Breast epithelium (tissue), 4 donors: ENCODE measurements around the gene DIP2A. TPM values are rescaled to one million over a fixed set of nuclear protein-coding genes. Genes with fewer than 3 reads are reported as not detected.

ENCODE experiments used
- DNase-seq, 2 donors: peaks; one replicate each; pipeline ENCODE4 v3.0.0-alpha.2; 2019; ENCODE audit warnings: low spot score in 2 of 2
- H3K27ac ChIP-seq, 2 donors: fragments of 200-600 bp; sonication (generic) in 1 of 2; one replicate each; pipeline ENCODE4 v1.5.1; 2016 to 2019; ENCODE audit warnings: mild to moderate bottlenecking in 1 of 2
- H3K27me3 ChIP-seq, 2 donors: fragments of 200-600 bp; sonication (generic) in 1 of 2; one replicate each; pipeline versions ENCODE4 v1.5.1 to v1.6.0; 2017 to 2019; ENCODE audit warnings: control low read depth in 1 of 2, mild to moderate bottlenecking in 1 of 2
- H3K36me3 ChIP-seq: fragments of 200-600 bp; one replicate; pipeline ENCODE4 v1.5.1; 2019
- H3K4me1 ChIP-seq, 2 donors: fragments of 200-600 bp; sonication (generic); one replicate each; pipeline ENCODE4 v1.5.1; 2016 to 2019; ENCODE audit warnings: control low read depth in 1 of 2
- H3K4me3 ChIP-seq, 3 donors: fragments of 200-600 bp; sonication (generic); 1 replicate in 2 of 3; 2 replicates in 1 of 3; pipeline ENCODE4 v1.5.1; 2016 to 2019; ENCODE audit warnings: mild to moderate bottlenecking in 3 of 3, moderate library complexity in 2 of 3
- H3K9me3 ChIP-seq, 2 donors: fragments of 200-600 bp; sonication (generic) in 1 of 2; one replicate each; pipeline ENCODE4 v1.5.1; 2016 to 2019; ENCODE audit warnings: control low read depth in 1 of 2
- POLR2A ChIP-seq: fragments of 450-650 bp; IDR thresholded peaks from one replicate; pipeline ENCODE4 v1.6.1; 2016; ENCODE audit warnings: antibody characterized with exemption, mild to moderate bottlenecking, moderate library complexity
- POLR2AphosphoS5 ChIP-seq, 3 donors: sonication (generic); formaldehyde crosslinking; IDR thresholded peaks; one replicate each; pipeline ENCODE4 v1.6.1; 2017; ENCODE audit warnings: antibody characterized with exemption in 3 of 3
- intact Hi-C: fragments of 100-400 bp; cut with DNase I; formaldehyde crosslinking; loops from one replicate; pipeline ENCODE4 v1.15.1; 2023; ENCODE audit warnings: low total_unique reads
- total RNA-seq, 3 donors: library from RNA; depleted of rRNA; stranded (reverse); fragments of >200 nt; gene quantifications; one replicate each; pipeline ENCODE4 v1.1.0, GENCODE V29; 2016
- TF ChIP-seq, protein P1 (sequence below), 3 donors: fragments of 450-650 bp; IDR thresholded peaks; one replicate each; pipeline ENCODE4 v1.5.1; 2016 to 2017; ENCODE audit warnings: antibody characterized with exemption in 3 of 3, mild to moderate bottlenecking in 3 of 3, moderate library complexity in 3 of 3

The DIP2A gene
- total RNA-seq, 3 donors from 2014 or later = 32.6 to 43.9 (median 42.0) TPM

DNA sequence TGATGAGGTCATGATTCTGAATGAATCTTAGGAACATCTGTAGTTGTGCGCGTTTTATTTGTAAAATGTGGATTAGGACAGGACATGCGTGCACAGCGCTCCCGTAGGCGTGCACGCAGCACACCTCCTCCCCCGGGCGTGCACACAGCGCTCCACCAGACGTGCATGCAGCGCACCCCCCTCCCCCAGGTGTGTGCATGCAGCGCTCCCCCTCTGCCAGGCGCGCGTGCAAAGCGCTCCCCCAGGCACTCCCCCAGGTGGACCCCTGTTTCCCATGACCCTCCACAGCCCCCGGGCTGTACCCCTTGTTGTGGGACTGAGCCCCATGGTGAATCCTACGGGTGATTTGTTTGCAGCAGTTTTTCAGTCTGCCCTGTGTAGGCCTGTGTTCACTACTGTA, 84.6 kb downstream of the DIP2A start:
- intact Hi-C loops = no loop called here
- Histone ChIP-seq H3K27me3 (no peaks in the 10 kb centered on the region), H3K36me3 (peaks cover 4% of the 10 kb centered on the region), H3K4me1 (no peaks in the 10 kb centered on the region), H3K9me3 (no peaks in the 10 kb centered on the region), H3K4me3 (no peak overlapping the region), H3K27ac (no peak overlapping the region)
- no peak for TF ChIP-seq POLR2A
- no peak for TF ChIP-seq POLR2AphosphoS5 (IDR thresholded peaks at IDR 0.05)
- TF ChIP-seq, protein P1, sequence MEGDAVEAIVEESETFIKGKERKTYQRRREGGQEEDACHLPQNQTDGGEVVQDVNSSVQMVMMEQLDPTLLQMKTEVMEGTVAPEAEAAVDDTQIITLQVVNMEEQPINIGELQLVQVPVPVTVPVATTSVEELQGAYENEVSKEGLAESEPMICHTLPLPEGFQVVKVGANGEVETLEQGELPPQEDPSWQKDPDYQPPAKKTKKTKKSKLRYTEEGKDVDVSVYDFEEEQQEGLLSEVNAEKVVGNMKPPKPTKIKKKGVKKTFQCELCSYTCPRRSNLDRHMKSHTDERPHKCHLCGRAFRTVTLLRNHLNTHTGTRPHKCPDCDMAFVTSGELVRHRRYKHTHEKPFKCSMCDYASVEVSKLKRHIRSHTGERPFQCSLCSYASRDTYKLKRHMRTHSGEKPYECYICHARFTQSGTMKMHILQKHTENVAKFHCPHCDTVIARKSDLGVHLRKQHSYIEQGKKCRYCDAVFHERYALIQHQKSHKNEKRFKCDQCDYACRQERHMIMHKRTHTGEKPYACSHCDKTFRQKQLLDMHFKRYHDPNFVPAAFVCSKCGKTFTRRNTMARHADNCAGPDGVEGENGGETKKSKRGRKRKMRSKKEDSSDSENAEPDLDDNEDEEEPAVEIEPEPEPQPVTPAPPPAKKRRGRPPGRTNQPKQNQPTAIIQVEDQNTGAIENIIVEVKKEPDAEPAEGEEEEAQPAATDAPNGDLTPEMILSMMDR (IDR thresholded peaks at IDR 0.05) = no peak
- no peak for DNase-seq

DNA sequence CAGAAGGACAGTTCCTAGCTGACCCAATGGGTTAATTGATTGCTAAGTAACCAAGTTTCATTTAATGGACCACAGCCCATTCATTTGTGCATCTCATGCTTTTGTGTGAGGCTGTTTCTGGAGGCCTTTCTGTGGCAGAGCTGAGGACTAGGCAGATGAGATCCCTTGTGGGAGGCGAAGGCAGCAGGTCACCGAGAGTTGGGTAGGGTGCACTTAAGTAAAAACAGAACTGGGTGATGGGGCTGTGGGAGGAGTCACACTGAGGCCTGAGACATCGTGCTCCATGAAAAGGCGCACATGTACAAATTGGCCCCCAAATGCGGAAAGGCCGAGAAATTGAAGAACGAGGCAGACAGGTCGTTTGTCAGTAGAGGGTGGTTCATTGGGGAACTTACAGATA, 85.3 kb downstream of the DIP2A start:
- Histone ChIP-seq H3K4me3 (no peak overlapping the region), H3K36me3 (peaks cover 4% of the 10 kb centered on the region), H3K4me1 (no peaks in the 10 kb centered on the region), H3K27ac (no peak overlapping the region), H3K27me3 (no peaks in the 10 kb centered on the region), H3K9me3 (no peaks in the 10 kb centered on the region)
- TF ChIP-seq POLR2A (no peak), POLR2AphosphoS5 (IDR thresholded peaks at IDR 0.05) (no peak)
- TF ChIP-seq, protein P1 (IDR thresholded peaks at IDR 0.05) = no peak
- DNase-seq = peak in 1 of 2 donors; percentile 6
- intact Hi-C loops = no loop called here

DNA sequence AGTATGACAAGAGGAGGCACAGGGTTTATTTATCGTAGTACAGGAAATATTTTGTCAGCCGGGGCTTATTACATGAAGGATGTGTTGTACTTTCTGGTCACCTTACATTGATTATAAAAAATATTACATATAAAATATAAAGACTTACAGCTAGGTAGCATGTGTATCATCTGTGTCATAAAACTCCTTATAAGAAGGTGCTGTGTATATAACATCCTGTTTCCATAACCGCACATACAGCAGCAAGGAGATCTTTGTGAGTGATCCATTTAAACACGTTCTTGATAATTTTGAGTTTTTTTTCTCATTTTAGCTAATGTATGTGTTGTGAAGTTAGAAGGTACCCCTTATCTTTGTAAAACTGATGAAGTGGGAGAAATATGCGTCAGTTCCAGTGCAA, 86.1 kb downstream of the DIP2A start:
- H3K27me3 ChIP-seq = no peaks in the 10 kb centered on the region
- no peak overlapping the region for H3K27ac ChIP-seq
- no peaks in the 10 kb centered on the region for H3K9me3 ChIP-seq
- no peaks in the 10 kb centered on the region for H3K4me1 ChIP-seq
- intact Hi-C loops = no loop called here
- H3K4me3 ChIP-seq = no peak overlapping the region
- peaks cover under 1% of the 10 kb centered on the region for H3K36me3 ChIP-seq
- DNase-seq = no peak
- TF ChIP-seq, protein P1 (IDR thresholded peaks at IDR 0.05) = no peak
- TF ChIP-seq POLR2A (no peak), POLR2AphosphoS5 (IDR thresholded peaks at IDR 0.05) (no peak)

DNA sequence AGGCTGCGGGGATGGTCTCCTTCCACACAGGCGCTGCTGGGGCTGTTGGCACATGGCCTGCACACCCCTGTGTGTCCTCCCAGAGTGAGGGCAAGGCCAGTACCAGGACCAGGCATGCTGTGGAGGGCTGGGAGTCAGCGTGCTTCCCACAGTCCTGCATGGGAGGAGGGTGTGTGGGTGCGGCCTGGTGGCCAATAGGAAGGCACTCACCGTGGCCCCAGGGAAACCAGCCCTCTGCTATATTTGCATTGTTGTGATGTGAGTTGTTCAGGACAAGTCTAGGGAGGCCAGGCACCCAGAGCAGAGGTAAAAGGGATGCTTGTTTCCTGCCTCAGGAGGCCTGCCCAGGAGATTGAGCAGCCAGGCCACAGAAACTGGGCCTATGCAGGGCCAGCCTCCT, 86.7 kb downstream of the DIP2A start:
- H3K9me3 ChIP-seq = no peaks in the 10 kb centered on the region
- no peak overlapping the region for H3K4me3 ChIP-seq
- no peaks in the 10 kb centered on the region for H3K36me3 ChIP-seq
- DNase-seq = peak in 1 of 2 donors; percentile 16
- TF ChIP-seq, protein P1 (IDR thresholded peaks at IDR 0.05) = no peak
- TF ChIP-seq POLR2AphosphoS5 (IDR thresholded peaks at IDR 0.05) (no peak), POLR2A (no peak)
- no peak overlapping the region for H3K27ac ChIP-seq
- no peaks in the 10 kb centered on the region for H3K27me3 ChIP-seq
- intact Hi-C loops = no loop called here
- H3K4me1 ChIP-seq = no peaks in the 10 kb centered on the region

DNA sequence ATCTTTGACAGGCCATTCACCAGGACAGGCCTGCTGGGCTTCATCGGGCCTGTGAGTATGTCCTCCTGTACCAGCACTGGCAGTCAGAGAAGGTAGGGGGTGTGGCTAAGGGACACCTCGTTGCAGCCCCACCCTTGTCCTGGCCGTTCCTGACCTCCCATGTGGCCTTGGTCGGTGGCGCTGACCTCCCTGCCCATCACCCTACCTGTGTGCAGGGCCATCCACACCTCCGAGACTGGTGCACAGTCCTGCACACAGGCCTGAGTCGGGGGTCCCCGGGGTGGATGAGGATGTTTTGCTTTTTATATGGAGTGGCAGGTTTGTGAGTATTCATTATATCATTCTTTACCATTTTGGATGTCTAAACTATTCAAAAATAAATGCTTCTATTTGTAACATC, 87.2 kb downstream of the DIP2A start:
- no peak for TF ChIP-seq POLR2A
- TF ChIP-seq, protein P1 (IDR thresholded peaks at IDR 0.05) = no peak
- no peaks in the 10 kb centered on the region for H3K9me3 ChIP-seq
- H3K27me3 ChIP-seq = no peaks in the 10 kb centered on the region
- no peaks in the 10 kb centered on the region for H3K4me1 ChIP-seq
- H3K27ac ChIP-seq = no peak overlapping the region
- no peaks in the 10 kb centered on the region for H3K36me3 ChIP-seq
- peak in 1 of 2 donors; percentile 15 for DNase-seq
- intact Hi-C loops = no loop called here
- no peak overlapping the region for H3K4me3 ChIP-seq
